ENCODE data around the gene MYO1B. TPM values are rescaled to one million over a fixed set of nuclear protein-coding genes. Genes with fewer than 3 reads are reported as not detected.

MYO1B gene
- polyA plus RNA-seq, 3 donors: 0.01 TPM; not detected in 2

- Histone ChIP-seq H3K27me3 (ENCODE audit: control insufficient read depth in 2 of 2, insufficient read depth in 2 of 2, low read length in 2 of 2) (no peaks in the 10 kb centered on the region), H3K9ac (ENCODE audit: insufficient read depth, low read length, poor library complexity, severe bottlenecking) (no peak overlapping the region), H3K27ac (ENCODE audit: low read depth in 1 of 2, low read length in 2 of 2) (no peak overlapping the region), H3K4me3 (replicated peaks in 1 of 3; ENCODE audit: low read depth in 2 of 3, low read length in 3 of 3) (no peak overlapping the region), H3K4me2 (replicated peaks; ENCODE audit: extremely low read depth, low read length, poor library complexity, severe bottlenecking) (no peak overlapping the region), H3K36me3 (replicated peaks in 1 of 2; ENCODE audit: control insufficient read depth in 1 of 2, insufficient read depth in 2 of 2, low read length in 2 of 2) (no peaks in the 10 kb centered on the region), H4K20me1 (ENCODE audit: insufficient read depth, low read length) (no peaks in the 10 kb centered on the region), H3K4me1 (ENCODE audit: control insufficient read depth in 1 of 2, insufficient read depth in 2 of 2, low read length in 2 of 2) (no peaks in the 10 kb centered on the region), H3K79me2 (ENCODE audit: insufficient read depth, low read length) (no peaks in the 10 kb centered on the region), H2AFZ (ENCODE audit: insufficient read depth, low read depth, low read length, poor library complexity, severe bottlenecking) (no peak overlapping the region), H3K9me3 (replicated peaks in 1 of 2; ENCODE audit: control insufficient read depth in 1 of 2, insufficient read depth in 1 of 2, low read length in 2 of 2) (no peaks in the 10 kb centered on the region)
- Mint-ChIP-seq H3K4me3 (no peak overlapping the region), H3K27me3 (ENCODE audit: low read depth in 3 of 3) (peaks cover 0 to 3% (median 0%) of the 10 kb centered on the region in 3 donors), H3K27ac (no peak overlapping the region), H3K4me1 (no peaks in the 10 kb centered on the region), H3K36me3 (no peaks in the 10 kb centered on the region), H3K9me3 (peaks cover 0 to 2% (median 0%) of the 10 kb centered on the region in 7 donors)
- intact Hi-C loops (cut with micrococcal nuclease): no loop called here
- TF ChIP-seq, protein P1, sequence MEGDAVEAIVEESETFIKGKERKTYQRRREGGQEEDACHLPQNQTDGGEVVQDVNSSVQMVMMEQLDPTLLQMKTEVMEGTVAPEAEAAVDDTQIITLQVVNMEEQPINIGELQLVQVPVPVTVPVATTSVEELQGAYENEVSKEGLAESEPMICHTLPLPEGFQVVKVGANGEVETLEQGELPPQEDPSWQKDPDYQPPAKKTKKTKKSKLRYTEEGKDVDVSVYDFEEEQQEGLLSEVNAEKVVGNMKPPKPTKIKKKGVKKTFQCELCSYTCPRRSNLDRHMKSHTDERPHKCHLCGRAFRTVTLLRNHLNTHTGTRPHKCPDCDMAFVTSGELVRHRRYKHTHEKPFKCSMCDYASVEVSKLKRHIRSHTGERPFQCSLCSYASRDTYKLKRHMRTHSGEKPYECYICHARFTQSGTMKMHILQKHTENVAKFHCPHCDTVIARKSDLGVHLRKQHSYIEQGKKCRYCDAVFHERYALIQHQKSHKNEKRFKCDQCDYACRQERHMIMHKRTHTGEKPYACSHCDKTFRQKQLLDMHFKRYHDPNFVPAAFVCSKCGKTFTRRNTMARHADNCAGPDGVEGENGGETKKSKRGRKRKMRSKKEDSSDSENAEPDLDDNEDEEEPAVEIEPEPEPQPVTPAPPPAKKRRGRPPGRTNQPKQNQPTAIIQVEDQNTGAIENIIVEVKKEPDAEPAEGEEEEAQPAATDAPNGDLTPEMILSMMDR (IDR thresholded peaks at IDR 0.05): no peak
- no peak for DNase-seq
- 91% methylated on average over 5 of the region's 5 CpGs for WGBS (ENCODE audit: insufficient coverage)
Measured at GRCh38 chr2:191467113-191467512, 221.9 kb downstream of the MYO1B start.

- no peak overlapping the region for H3K4me2 ChIP-seq (replicated peaks; ENCODE audit: extremely low read depth, low read length, poor library complexity, severe bottlenecking)
- H3K36me3 Mint-ChIP-seq: no peaks in the 10 kb centered on the region
- no peaks in the 10 kb centered on the region for H4K20me1 ChIP-seq (ENCODE audit: insufficient read depth, low read length)
- no peaks in the 10 kb centered on the region for H3K27me3 ChIP-seq (ENCODE audit: control insufficient read depth in 2 of 2, insufficient read depth in 2 of 2, low read length in 2 of 2)
- TF ChIP-seq, protein P1 (IDR thresholded peaks at IDR 0.05): no peak
- H3K4me3 ChIP-seq (replicated peaks in 1 of 3; ENCODE audit: low read depth in 2 of 3, low read length in 3 of 3): no peak overlapping the region
- intact Hi-C loops (cut with micrococcal nuclease): no loop called here
- DNase-seq: no peak
- H3K9me3 ChIP-seq (replicated peaks in 1 of 2; ENCODE audit: control insufficient read depth in 1 of 2, insufficient read depth in 1 of 2, low read length in 2 of 2): no peaks in the 10 kb centered on the region
- H3K4me3 Mint-ChIP-seq: no peak overlapping the region
- H3K27ac Mint-ChIP-seq: no peak overlapping the region
- no peak overlapping the region for H3K9ac ChIP-seq (ENCODE audit: insufficient read depth, low read length, poor library complexity, severe bottlenecking)
- H3K4me1 ChIP-seq (ENCODE audit: control insufficient read depth in 1 of 2, insufficient read depth in 2 of 2, low read length in 2 of 2): no peaks in the 10 kb centered on the region
- H3K27ac ChIP-seq (ENCODE audit: low read depth in 1 of 2, low read length in 2 of 2): no peak overlapping the region
- no peak overlapping the region for H2AFZ ChIP-seq (ENCODE audit: insufficient read depth, low read depth, low read length, poor library complexity, severe bottlenecking)
- no peaks in the 10 kb centered on the region for H3K9me3 Mint-ChIP-seq
- no peaks in the 10 kb centered on the region for H3K79me2 ChIP-seq (ENCODE audit: insufficient read depth, low read length)
- H3K36me3 ChIP-seq (replicated peaks in 1 of 2; ENCODE audit: control insufficient read depth in 1 of 2, insufficient read depth in 2 of 2, low read length in 2 of 2): no peaks in the 10 kb centered on the region
- H3K27me3 Mint-ChIP-seq (ENCODE audit: low read depth in 3 of 3): peaks cover 0 to 4% (median 0%) of the 10 kb centered on the region in 3 donors
- peaks cover 1% of the 10 kb centered on the region for H3K4me1 Mint-ChIP-seq
Measured at GRCh38 chr2:191470306-191470705, 225.1 kb downstream of the MYO1B start.

Measured in CD14-positive monocyte (primary cell).